ENCODE data around the gene MAML3.

GRCh38 chr4:140130677-140131076, 23.3 kb downstream of the MAML3 start:
- TF ChIP-seq CTCF (conservative IDR thresholded peaks at IDR 0.05; ENCODE audit: low read depth in 2 of 2) (no peak), CREB1 (CRISPR knock-in tag; IDR thresholded peaks at IDR 0.05; ENCODE audit: low read depth) (no peak), ZNF114 (CRISPR knock-in tag; IDR thresholded peaks at IDR 0.05) (no peak), POLR2AphosphoS5 (IDR thresholded peaks at IDR 0.05; ENCODE audit: low read depth) (no peak), EZH2 (IDR thresholded peaks at IDR 0.05; ENCODE audit: low read depth, unreplicated experiment) (no peak), JUNB (IDR thresholded peaks at IDR 0.05; ENCODE audit: unreplicated experiment) (no peak), REST (IDR thresholded peaks at IDR 0.05; ENCODE audit: unreplicated experiment) (no peak), EZH2phosphoT487 (IDR thresholded peaks at IDR 0.05; ENCODE audit: unreplicated experiment) (no peak), ZNF462 (CRISPR knock-in tag; IDR thresholded peaks at IDR 0.05) (no peak), ETS1 (IDR thresholded peaks at IDR 0.05) (no peak), ZNF331 (CRISPR knock-in tag; IDR thresholded peaks at IDR 0.05; ENCODE audit: low read depth) (no peak)
